GM12872 (cell line): ENCODE measurements around the gene POLR3A.

Source experiments
- CTCF ChIP-seq: IDR thresholded peaks from 3 replicates; pipeline ENCODE4 v1.5.1; 2011; ENCODE audit warnings: low read depth, mild to moderate bottlenecking, low read length, moderate library complexity; ENCODE audit not compliant: insufficient read depth

Gene POLR3A

GRCh38 chr10:77927402-77928246 lies 101.7 kb downstream of the POLR3A start:
- no peak for TF ChIP-seq CTCF

- TF ChIP-seq CTCF: no peak
Measured at GRCh38 chr10:77926566-77927401, 102.5 kb downstream of the POLR3A start, which contains the start of gene DLG5. Gene DLG5, minus strand, starts transcription at chr10:77926755. Its CDS starts 235 bp downstream, at chr10:77926520.

DNA sequence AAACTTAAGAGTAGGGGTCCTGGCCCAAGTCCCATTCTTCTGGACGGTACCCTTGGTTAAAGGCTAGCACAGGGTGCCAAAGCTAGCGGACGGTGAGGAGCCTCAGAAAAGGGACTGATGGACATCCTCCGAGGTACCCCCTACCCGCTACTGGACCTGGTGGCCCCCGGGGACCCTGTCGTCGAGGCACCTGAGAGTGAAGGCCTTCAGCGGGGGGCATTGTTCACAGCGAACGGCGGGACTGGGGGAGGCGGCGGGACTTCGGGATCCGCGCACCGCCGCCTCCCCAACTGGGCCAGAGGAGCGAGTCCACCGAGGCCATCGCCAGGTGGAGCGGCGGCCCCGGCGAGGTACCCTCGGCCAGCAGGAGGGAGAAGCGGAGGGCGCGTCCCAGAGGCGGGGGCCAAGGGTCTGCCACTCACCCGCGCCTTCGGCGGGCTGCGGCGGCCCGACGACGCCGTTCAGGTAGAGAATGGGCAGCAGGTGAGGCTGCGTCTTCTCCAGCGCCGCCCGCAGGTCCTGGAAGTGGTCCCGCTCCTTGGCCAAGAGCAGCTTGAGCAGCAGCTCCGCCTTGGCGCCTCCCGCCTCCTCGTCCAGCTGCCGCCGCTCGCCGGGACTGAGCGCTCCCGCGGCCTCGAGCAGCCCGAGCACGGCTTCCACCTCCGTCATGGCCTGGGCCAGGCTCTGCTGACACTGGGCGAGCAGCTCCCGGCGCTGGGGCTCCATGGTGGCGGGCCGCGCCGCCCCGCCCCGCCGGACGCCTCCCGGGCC lies 103.3 kb downstream of the POLR3A start:
- no peak for TF ChIP-seq CTCF

- no peak for TF ChIP-seq CTCF
Measured at GRCh38 chr10:77925410-77925794, 103.9 kb downstream of the POLR3A start.

DNA sequence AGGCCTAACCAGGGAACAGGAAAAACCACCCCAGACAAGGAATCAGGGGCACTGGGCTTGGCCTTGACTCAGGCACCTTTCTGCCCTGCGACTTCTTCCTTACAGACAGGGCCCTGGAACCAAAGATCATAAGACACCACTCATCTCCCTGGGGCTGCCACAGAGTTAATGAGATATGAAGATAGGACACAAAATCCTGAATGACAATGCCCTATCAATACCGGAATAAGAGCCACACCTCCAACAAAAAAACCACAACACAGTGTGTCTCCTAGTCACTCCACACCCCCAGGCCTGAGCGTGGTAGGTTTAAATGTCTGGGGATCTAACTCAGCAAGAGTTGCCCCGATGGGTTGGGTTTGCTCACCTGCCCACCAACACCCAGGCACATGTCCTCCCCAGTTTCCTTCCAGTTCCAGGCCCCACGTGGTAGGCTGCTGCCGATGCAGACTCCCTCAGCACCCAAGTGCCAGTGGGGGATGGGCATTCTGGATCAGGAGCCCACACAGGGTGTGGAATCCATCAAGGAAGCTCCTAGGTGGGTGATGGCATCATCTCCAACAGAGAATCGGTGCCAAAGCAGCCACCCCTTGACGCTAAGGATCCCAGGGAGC lies 106.6 kb downstream of the POLR3A start:
- TF ChIP-seq CTCF: no peak

DNA sequence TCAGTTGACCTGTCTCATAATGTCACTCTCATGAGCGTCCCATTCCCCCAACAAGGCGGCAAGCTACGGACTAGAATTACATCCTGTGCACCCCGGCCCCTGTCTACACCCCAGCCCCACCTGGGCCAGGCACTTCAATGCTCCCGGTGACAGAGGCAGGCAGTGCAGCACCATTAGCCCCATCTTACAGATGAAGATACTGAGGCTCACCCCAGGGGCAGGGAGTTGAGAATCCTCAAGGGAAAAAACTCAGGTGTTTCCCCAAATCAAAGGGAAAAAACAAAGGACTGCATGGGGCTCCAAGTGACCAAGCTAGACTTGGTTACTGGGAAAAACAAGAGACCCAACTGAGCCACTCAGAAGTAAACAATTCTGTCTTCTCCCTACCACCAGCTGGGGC lies 107.3 kb downstream of the POLR3A start:
- TF ChIP-seq CTCF: no peak
